LoVo (cell line): ENCODE measurements around the gene ARHGAP15.

Source experiments
- DNase-seq: peaks from one replicate; pipeline ENCODE4 v3.0.0-alpha.2; 2016; ENCODE audit warnings: low spot score

The ARHGAP15 gene

DNA sequence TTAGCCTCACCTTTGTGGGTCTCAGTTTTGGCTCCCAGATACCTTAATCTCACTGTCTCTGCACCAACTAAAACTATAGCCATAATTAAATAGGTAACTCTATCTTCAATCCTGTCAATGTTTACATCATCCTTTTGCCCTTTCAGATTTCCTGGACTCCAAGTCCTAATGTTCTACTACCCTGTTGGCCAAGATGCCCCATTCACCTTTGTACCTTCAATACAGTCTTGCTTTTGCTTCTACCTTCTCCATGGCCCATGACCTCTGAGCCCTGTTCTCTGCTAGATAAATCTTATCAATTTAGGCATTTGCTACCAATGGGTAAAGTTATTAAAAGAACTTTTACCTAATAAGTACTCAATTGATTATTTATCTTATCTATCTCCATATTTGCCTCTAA is 635.5 kb downstream of the ARHGAP15 start:
- no peak for DNase-seq

DNA sequence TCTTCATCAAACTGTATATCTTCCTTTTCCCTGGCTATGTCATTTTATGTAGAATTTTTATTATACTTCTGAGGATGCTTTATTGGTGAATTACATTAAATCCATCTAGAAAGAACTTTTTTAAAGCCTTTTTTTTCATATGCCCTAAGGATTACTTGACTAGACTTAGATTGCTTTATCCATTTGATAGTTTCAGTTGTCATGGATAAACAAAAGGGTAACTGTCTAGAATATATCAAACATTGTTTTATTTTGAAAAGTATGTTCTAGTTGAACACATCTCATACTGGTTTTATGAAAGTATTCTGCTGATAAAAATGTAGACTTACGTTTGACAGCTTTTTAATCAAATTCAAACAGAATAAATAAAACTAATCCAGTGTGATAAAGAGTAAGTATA is 639.8 kb downstream of the ARHGAP15 start:
- DNase-seq, result no peak

DNA sequence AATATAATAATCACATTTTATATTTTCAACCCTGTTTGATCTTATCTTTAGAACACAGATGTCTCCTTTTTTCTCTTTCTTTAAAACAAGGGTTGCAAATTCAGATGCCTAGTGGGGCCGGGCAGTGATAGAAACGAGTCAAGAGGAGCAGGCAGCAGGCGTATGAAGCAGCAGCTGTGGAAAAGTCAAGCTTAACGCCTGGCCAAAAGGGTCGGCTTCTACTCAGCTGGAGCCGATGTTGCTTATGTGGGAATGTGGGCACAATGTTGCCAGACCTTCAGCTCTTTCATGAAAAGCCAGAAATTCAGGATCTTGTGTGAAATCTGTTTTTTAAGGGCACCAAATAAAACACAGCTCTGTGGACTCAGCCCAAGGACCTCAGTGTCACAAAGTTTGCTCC is 642.7 kb downstream of the ARHGAP15 start:
- DNase-seq, result no peak

- DNase-seq, result no peak
Measured at GRCh38 chr2:143776526-143777297, 647.5 kb downstream of the ARHGAP15 start.

- no peak for DNase-seq
Measured at GRCh38 chr2:143779021-143779420, 649.8 kb downstream of the ARHGAP15 start.

GRCh38 chr2:143786026-143786765 is 657.0 kb downstream of the ARHGAP15 start:
- no peak for DNase-seq

DNA sequence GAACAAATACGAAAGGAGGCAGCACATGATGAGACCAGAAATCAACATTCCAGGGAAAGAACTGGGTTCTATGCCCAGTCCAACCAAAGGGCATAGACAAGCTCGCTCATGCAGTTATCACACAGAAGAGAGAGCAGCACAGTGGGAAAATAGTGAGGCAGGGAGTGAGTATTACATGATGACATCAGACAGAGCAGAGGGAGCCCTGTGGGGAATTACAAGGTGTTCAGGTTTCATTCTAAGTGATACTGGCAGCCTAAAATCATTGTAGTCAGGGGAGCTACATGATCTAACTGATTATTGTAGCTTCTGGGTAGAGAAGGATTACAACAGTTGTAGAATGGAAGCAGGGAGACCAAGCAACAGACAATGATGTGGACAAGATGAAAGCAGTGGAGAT is 658.5 kb downstream of the ARHGAP15 start:
- DNase-seq, result no peak

DNA sequence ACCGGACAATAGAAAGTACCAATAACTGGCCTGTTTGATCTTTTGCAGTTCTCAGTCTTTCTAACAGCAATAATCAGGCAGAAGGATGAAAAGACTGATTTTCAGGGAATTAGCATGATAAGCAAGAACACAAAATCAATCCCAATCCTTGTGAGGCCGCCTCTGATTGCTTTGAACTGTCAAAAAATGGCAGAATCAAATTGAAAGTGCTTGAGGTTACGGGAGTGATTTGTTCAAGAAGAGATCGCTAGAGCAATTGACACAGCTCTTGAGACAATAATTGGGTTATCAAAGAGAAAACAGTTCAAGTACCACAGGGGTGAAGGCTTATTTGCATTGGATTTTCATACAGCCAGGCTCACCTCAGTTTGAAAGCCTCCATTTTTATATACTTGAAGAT is 663.4 kb downstream of the ARHGAP15 start:
- DNase-seq, result no peak

GRCh38 chr2:143793381-143793780 is 664.2 kb downstream of the ARHGAP15 start:
- DNase-seq, result no peak

DNA sequence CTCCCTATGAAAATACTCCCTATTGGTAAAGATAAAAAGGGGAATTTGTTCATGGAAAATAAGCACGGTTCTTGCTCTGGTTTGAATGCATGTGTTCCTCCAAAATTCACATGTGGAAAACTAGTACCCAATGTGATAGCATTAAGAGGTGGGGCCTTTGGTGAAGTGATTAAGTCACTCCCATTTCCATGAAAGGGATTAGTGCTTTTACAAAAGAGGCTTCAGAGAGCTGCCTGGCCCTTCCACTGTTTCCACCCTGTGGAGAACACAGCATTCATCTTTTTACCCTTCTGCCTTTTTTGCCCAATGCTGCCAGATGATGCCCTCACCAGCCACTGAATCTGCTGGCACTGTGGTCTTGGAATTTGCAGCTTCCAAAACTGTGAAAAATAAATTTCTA is 666.8 kb downstream of the ARHGAP15 start:
- DNase-seq, result no peak

- DNase-seq, result no peak
Measured at GRCh38 chr2:143801561-143801960, 672.3 kb downstream of the ARHGAP15 start.

DNA sequence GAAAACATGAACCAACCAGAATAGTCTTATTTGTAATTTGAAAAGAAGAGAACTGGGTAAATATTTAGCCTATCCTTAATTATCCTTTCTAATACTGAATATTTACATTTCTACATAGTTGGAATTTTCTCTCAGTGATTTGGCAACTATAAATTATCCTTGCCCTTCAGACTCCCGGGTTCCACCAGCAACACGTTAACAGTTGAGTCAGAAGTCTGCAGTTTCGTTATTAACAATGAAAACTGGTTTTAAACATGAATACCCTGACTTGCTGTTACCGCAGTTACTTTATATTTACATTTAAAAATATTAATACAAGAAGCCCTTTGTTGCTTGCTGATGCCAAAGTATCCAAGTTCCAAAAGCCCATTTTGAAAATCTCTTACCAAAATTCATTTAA is 673.0 kb downstream of the ARHGAP15 start:
- no peak for DNase-seq

GRCh38 chr2:143802871-143803650 is 673.8 kb downstream of the ARHGAP15 start:
- DNase-seq, result no peak

GRCh38 chr2:143803936-143804335 is 674.7 kb downstream of the ARHGAP15 start:
- no peak for DNase-seq

- DNase-seq, result no peak
Measured at GRCh38 chr2:143805666-143806065, 676.4 kb downstream of the ARHGAP15 start.

- DNase-seq, result no peak
Measured at GRCh38 chr2:143807192-143807591, 678.0 kb downstream of the ARHGAP15 start.

GRCh38 chr2:143807671-143808070 is 678.5 kb downstream of the ARHGAP15 start:
- DNase-seq, result no peak

- DNase-seq, result no peak
Measured at GRCh38 chr2:143808166-143808565, 678.9 kb downstream of the ARHGAP15 start.

- no peak for DNase-seq
Measured at GRCh38 chr2:143815082-143815481, 685.9 kb downstream of the ARHGAP15 start.

DNA sequence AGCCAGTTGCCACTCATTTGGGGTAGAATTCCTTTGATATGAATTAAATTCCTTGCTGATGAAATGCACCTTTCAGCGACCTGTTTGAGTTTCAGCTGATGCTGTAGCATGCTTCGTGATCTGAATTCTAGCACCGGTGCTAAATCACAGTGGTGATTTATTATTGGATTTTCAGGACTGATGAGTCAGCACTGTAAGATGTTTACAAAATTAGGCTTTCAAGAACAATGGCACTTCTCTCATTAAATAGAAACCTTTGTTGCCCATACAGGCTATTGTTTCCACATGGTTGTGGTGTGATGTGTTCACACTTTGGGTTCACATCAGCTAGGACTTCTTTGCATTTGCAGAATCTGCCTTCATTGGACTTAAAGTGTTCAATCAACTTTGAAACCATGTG is 687.7 kb downstream of the ARHGAP15 start:
- DNase-seq, result no peak
